ENCODE results near the gene BAZ2B. TPM values are rescaled to one million over a fixed set of nuclear protein-coding genes. Genes with fewer than 3 reads are reported as not detected.

Gene BAZ2B
- total and polyA plus RNA-seq, 9 of the 15 experiments (the other 6 are each of a cell fraction or from before 2014, with no cell fraction given) = 7.5 to 38.6 (median 19.8) TPM

- peak; percentile 86 for TF ChIP-seq RBBP5 (IDR thresholded peaks at IDR 0.05; ENCODE audit: borderline replicate concordance, insufficient read depth, low read length, poor library complexity, severe bottlenecking)
- TF ChIP-seq HIVEP1 (CRISPR knock-in tag; IDR thresholded peaks at IDR 0.05) = no peak
- no peak for TF ChIP-seq ZNF398 (CRISPR knock-in tag; IDR thresholded peaks at IDR 0.05)
- TF ChIP-seq ZNF282 (CRISPR knock-in tag; IDR thresholded peaks at IDR 0.05) = 0 out of 2 replicates have a peak, but pooled peaks have one; percentile 46
- TF ChIP-seq POLR2AphosphoS5 (IDR thresholded peaks at IDR 0.05; ENCODE audit: control insufficient read depth, insufficient read depth, low read depth, low read length) = no peak
- peak; percentile 28; the same call in 1 of the 2 replicates for TF ChIP-seq MTA3 (IDR thresholded peaks at IDR 0.05; ENCODE audit: borderline replicate concordance)
- TF ChIP-seq WHSC1 (IDR thresholded peaks at IDR 0.05; ENCODE audit: low read length) = no peak
- TF ChIP-seq CC2D1A (IDR thresholded peaks at IDR 0.05) = no peak
- peak; percentile 6; the same call in 1 of the 2 replicates for TF ChIP-seq TCF3 (CRISPR knock-in tag; IDR thresholded peaks at IDR 0.05)
- no peak for TF ChIP-seq HDAC8 (tag; IDR thresholded peaks at IDR 0.05)
- TF ChIP-seq KLF1 (tag; IDR thresholded peaks at IDR 0.05) = peak; percentile 48; the same call in 1 of the 2 replicates
- no peak for TF ChIP-seq HNRNPL (IDR thresholded peaks at IDR 0.05; ENCODE audit: low read depth, low read length)
- no peak for TF ChIP-seq GABPA (tag; conservative IDR thresholded peaks at IDR 0.05; ENCODE audit: low read depth)
- no peak for TF ChIP-seq RFX7 (CRISPR knock-in tag; IDR thresholded peaks at IDR 0.05)
- TF ChIP-seq ZBTB9 (CRISPR knock-in tag; IDR thresholded peaks at IDR 0.05) = peak; percentile 90; the same call in 1 of the 2 replicates
- no peak for TF ChIP-seq RBM14 (IDR thresholded peaks at IDR 0.05; ENCODE audit: borderline replicate concordance, insufficient read depth, low read depth, low read length)
- no peak for TF ChIP-seq HNRNPUL1 (IDR thresholded peaks at IDR 0.05; ENCODE audit: low read length)
- no peak for TF ChIP-seq ZNF77 (CRISPR knock-in tag; IDR thresholded peaks at IDR 0.05)
- no peak for TF ChIP-seq SMAD1 (IDR thresholded peaks at IDR 0.05; ENCODE audit: low read depth, low read length, partially characterized antibody)
- TF ChIP-seq ZNF707 (CRISPR knock-in tag; conservative IDR thresholded peaks at IDR 0.05) = no peak
- TF ChIP-seq FOXA3 (CRISPR knock-in tag; conservative IDR thresholded peaks at IDR 0.05 in 1 of 2, IDR thresholded peaks at IDR 0.05 in 1 of 2) = 0 out of 4 replicates have a peak, but pooled peaks of 1 of the 2 experiments have one; percentile 22
- peak; percentile 86; the same call in 1 of the 2 replicates for TF ChIP-seq ZNF232 (CRISPR knock-in tag; IDR thresholded peaks at IDR 0.05)
- no peak for TF ChIP-seq HEY1 (CRISPR knock-in tag; IDR thresholded peaks at IDR 0.05; ENCODE audit: borderline replicate concordance)
- TF ChIP-seq CTBP1 (IDR thresholded peaks at IDR 0.05; ENCODE audit: borderline replicate concordance) = peak; percentile 67; the same call in 1 of the 2 replicates
- no peak for TF ChIP-seq ZNF583 (CRISPR knock-in tag; IDR thresholded peaks at IDR 0.05)
- no peak for TF ChIP-seq ZNF830 (CRISPR knock-in tag; IDR thresholded peaks at IDR 0.05)
- TF ChIP-seq NR1H2 (CRISPR knock-in tag; IDR thresholded peaks at IDR 0.05) = 0 out of 2 replicates have a peak, but pooled peaks have one; percentile 75
Observed at GRCh38 chr2:159285929-159286708, 330.2 kb downstream of the BAZ2B start, which contains the start of gene WDSUB1 (continued).

All from K562 (cell line).